NB4 (cell line): ENCODE measurements around the gene JAML.

Experiments
- POLR2A ChIP-seq: IDR thresholded peaks from 2 replicates; pipeline ENCODE4 v1.6.1; 2011; ENCODE audit warnings: mild to moderate bottlenecking; ENCODE audit not compliant: insufficient read length; ENCODE audit errors: extremely low read depth
- TF ChIP-seq, protein P1 (sequence below): IDR thresholded peaks from one replicate; pipeline ENCODE4 v1.5.1; 2012; ENCODE audit warnings: low read depth, low read length
- TF ChIP-seq, protein P2 (sequence below): IDR thresholded peaks from 2 replicates; pipeline ENCODE4 v1.6.1; 2011; ENCODE audit warnings: low read depth, low read length

DNA sequence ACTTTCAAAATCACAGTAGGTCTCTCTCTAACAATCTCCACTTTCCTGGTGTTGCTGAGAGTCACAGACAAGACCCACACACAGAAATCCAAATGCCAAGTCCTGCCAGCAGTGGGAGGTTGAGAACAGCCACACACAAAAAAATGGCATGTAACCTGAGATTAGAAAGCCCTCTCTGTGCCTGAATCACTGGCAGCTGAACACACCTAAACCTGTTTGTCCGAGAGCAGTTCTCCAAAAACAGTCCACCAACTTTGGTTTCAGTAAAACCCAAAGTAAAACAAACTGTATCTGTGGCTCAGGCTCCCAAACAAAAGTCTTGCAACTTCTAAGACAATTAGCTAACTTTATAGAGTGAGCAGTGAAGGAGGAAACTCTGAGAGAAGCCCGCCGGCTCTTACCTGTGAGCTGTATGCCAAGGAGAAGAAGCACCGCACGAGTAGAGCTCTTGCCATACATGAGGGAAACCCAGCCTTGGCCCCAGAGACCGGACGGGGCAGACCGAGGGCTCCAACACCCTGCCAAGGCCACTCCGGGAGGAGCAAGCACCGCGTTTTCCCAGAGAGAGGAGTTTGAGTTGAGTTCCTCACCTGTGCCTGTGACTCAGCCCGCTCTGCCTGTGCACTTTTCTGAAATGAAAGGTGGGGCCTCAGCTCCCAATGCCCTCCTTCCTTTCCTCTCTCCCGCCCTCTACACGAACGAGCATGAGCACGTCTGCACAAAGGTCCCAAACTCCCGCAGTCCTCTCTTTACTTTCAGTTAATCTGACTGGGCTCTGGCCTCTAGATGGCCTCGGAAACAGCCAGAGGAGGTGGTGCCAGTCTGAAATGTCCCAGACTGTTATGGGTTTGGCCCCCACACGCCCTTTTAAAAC lies 39.1 kb upstream of the JAML start, which contains the start of gene MPZL2:
- TF ChIP-seq, protein P1, sequence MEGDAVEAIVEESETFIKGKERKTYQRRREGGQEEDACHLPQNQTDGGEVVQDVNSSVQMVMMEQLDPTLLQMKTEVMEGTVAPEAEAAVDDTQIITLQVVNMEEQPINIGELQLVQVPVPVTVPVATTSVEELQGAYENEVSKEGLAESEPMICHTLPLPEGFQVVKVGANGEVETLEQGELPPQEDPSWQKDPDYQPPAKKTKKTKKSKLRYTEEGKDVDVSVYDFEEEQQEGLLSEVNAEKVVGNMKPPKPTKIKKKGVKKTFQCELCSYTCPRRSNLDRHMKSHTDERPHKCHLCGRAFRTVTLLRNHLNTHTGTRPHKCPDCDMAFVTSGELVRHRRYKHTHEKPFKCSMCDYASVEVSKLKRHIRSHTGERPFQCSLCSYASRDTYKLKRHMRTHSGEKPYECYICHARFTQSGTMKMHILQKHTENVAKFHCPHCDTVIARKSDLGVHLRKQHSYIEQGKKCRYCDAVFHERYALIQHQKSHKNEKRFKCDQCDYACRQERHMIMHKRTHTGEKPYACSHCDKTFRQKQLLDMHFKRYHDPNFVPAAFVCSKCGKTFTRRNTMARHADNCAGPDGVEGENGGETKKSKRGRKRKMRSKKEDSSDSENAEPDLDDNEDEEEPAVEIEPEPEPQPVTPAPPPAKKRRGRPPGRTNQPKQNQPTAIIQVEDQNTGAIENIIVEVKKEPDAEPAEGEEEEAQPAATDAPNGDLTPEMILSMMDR: no peak
- TF ChIP-seq, protein P2, sequence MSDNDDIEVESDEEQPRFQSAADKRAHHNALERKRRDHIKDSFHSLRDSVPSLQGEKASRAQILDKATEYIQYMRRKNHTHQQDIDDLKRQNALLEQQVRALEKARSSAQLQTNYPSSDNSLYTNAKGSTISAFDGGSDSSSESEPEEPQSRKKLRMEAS: no peak
- TF ChIP-seq POLR2A: no peak
